Esophagus muscularis mucosa (tissue), 2 donors: Measurements from ENCODE around the gene PRKCG.

Experiments used
- POLR2A ChIP-seq: fragments of 450-650 bp; IDR thresholded peaks from one replicate; pipeline ENCODE4 v1.6.1; 2017; ENCODE audit warnings: antibody characterized with exemption, moderate library complexity, mild to moderate bottlenecking, low read depth
- POLR2AphosphoS5 ChIP-seq, 2 donors: sonication (generic); formaldehyde crosslinking; IDR thresholded peaks; one replicate each; pipeline ENCODE4 v1.6.1; 2017; ENCODE audit warnings: antibody characterized with exemption in 2 of 2

DNA sequence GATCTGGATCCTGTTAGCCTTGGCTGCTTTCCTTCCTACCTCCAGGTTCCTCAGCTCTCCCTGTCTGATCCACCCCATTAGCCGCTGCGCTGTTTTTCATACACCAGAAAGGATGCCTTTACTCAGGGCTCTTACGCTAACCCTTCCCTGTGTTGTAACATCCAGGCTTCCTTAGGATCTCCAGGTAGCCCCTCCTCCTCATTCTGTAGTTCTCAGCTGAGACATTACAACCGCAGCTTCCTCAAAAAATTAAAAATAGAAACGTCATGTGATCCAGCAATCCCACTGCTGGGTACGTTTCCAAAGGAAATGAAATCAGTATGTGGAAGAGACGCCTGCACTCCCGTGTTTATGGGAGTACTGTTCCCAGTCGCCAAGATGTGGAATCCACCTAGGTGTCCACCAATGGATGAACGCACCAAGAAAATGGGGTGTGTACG is 32.7 kb upstream of the PRKCG start:
- no peak for TF ChIP-seq POLR2A
- TF ChIP-seq POLR2AphosphoS5 (IDR thresholded peaks at IDR 0.05) = peak; percentile 26 to 44
